Caco-2 (cell line): ENCODE data around the gene GATAD2B. TPM values are rescaled to one million over a fixed set of nuclear protein-coding genes. Genes with fewer than 3 reads are reported as not detected.

Experiments
- BruUV-seq: library from RNA; stranded (reverse); fragments of 400-500 nt; replicated peaks from 2 replicates; lab custom pipeline; 2021; lab: Mats Ljungman, UMichigan
- CTCF ChIA-PET: fragments of 300-600 bp; sonication (Branson Sonifier 250); formaldehyde crosslinking; loops from one replicate; lab custom pipeline; 2022; ENCODE audit warnings: antibody characterized with exemption; lab: Charles Lee
- POLR2A ChIA-PET: fragments of 300-600 bp; sonication (Branson Sonifier 250); formaldehyde crosslinking; loops from one replicate; lab custom pipeline; 2022; ENCODE audit warnings: antibody characterized with exemption; lab: Charles Lee
- DNase-seq, 2 experiments: peaks; one replicate each; pipeline versions ENCODE4 v3.0.0 to v3.0.0-alpha.2; 2020 to 2022
- H3K27me3 ChIP-seq: replicated peaks from 2 replicates; pipeline ENCODE4 v1.6.0; 2011; ENCODE audit warnings: low read length; ENCODE audit not compliant: control insufficient read depth, insufficient read depth
- H3K36me3 ChIP-seq: 2 replicates; pipeline ENCODE4 v1.5.1; 2011; ENCODE audit warnings: low read length; ENCODE audit not compliant: control insufficient read depth, insufficient read depth
- H3K4me1 ChIP-seq: fragments of 250-450 bp; sonication (Bioruptor Pico); 2 replicates; pipeline ENCODE4 v1.5.1; 2020; ENCODE audit warnings: mild to moderate bottlenecking
- H3K4me3 ChIP-seq: 2 replicates; pipeline ENCODE4 v1.5.1; 2011; ENCODE audit warnings: low read depth, mild to moderate bottlenecking, control low read depth, low read length
- H3K9me3 ChIP-seq: fragments of 250-450 bp; sonication (Bioruptor Pico); 2 replicates; pipeline ENCODE4 v1.5.1; 2020; ENCODE audit warnings: mild to moderate bottlenecking, moderate library complexity
- H3K27ac Mint-ChIP-seq: one replicate; pipeline ENCODE4 v1.8.0; 2022; ENCODE audit warnings: mixed read lengths; ENCODE audit not compliant: unreplicated experiment
- H3K27me3 Mint-ChIP-seq: one replicate; pipeline ENCODE4 v1.8.0; 2022; ENCODE audit warnings: mixed read lengths; ENCODE audit not compliant: insufficient read depth, unreplicated experiment
- H3K36me3 Mint-ChIP-seq: one replicate; pipeline ENCODE4 v1.8.0; 2022; ENCODE audit warnings: mild to moderate bottlenecking, mixed read lengths; ENCODE audit not compliant: insufficient read depth, unreplicated experiment
- H3K4me1 Mint-ChIP-seq: one replicate; pipeline ENCODE4 v1.8.0; 2022; ENCODE audit warnings: low read depth, mixed read lengths; ENCODE audit not compliant: unreplicated experiment
- H3K4me3 Mint-ChIP-seq: one replicate; pipeline ENCODE4 v1.8.0; 2022; ENCODE audit warnings: mild to moderate bottlenecking, moderate library complexity, mixed read lengths; ENCODE audit not compliant: unreplicated experiment
- H3K9me3 Mint-ChIP-seq: one replicate; pipeline ENCODE4 v1.8.0; 2022; ENCODE audit warnings: mixed read lengths; ENCODE audit not compliant: unreplicated experiment
- CTCF ChIP-seq, 2 experiments: fragments of 200-600 bp in 1 of 2; IDR thresholded peaks; 1 replicate in 1 of 2; 2 replicates in 1 of 2; pipeline versions ENCODE4 v1.5.1 to v1.8.0; 2011 to 2022; ENCODE audit warnings: antibody characterized with exemption in 1 of 2, control low read depth in 1 of 2, inconsistent platforms in 1 of 2, low read depth in 1 of 2, low read length in 1 of 2, mild to moderate bottlenecking in 1 of 2, moderate library complexity in 1 of 2; ENCODE audit not compliant: insufficient read depth in 1 of 2, severe bottlenecking in 1 of 2, unreplicated experiment in 1 of 2
- intact Hi-C: fragments of 100-400 bp; cut with micrococcal nuclease; formaldehyde crosslinking; loops from one replicate; pipeline ENCODE4 v1.10.0; 2022; ENCODE audit not compliant: unreplicated experiment
- total RNA-seq: library from RNA; stranded (reverse); gene quantifications from 2 replicates; pipeline ENCODE4 v1.2.3, GENCODE V29; 2022

Gene GATAD2B
- total RNA-seq, 1 experiment from 2014 or later, result 38.0 TPM

DNA sequence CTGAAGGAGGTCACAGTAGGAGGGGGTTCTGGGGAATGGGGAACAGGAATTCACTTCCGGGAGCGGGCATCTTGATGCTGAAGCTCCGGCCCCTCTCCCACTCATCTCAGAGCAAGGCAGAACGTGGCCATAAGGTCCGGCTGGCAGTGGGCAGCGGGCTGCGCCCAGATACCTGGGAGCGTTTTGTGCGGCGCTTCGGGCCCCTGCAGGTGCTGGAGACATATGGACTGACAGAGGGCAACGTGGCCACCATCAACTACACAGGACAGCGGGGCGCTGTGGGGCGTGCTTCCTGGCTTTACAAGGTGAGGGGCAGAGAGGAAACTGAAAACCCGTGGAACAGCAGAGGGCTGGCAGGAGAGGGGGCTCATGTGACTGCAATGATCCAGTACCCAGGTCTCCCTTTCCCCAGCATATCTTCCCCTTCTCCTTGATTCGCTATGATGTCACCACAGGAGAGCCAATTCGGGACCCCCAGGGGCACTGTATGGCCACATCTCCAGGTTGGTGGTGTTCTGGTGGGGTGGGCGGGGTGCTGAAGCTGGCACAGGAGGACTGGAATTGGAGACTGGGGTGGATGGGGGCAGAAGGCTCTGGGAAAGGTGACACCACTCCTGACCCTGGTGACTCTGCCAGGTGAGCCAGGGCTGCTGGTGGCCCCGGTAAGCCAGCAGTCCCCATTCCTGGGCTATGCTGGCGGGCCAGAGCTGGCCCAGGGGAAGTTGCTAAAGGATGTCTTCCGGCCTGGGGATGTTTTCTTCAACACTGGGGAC lies 144.5 kb downstream of the GATAD2B start:
- DNase-seq, result no peak
- intact Hi-C loops, result loop anchor here (10.0 kb wide), 1 partner anchor 263 kb away; no protein-coding TSS in a partner anchor
- Histone ChIP-seq H3K4me3 (no peak overlapping the region), H3K4me1 (peaks cover 11% of the 10 kb centered on the region), H3K36me3 (peaks cover 1% of the 10 kb centered on the region; the same call in 1 of the 2 replicates), H3K27me3 (no peaks in the 10 kb centered on the region), H3K9me3 (no peaks in the 10 kb centered on the region)
- Mint-ChIP-seq H3K27ac (no peak overlapping the region), H3K4me1 (no peaks in the 10 kb centered on the region), H3K9me3 (no peaks in the 10 kb centered on the region), H3K36me3 (peaks cover 29% of the 10 kb centered on the region), H3K4me3 (no peak overlapping the region), H3K27me3 (no peaks in the 10 kb centered on the region)
- ChIA-PET POLR2A (no interaction called here), CTCF (no interaction called here)
- no TSS peak for BruUV-seq
- no peak for TF ChIP-seq CTCF (IDR thresholded peaks at IDR 0.05; ENCODE audit: insufficient read depth in 1 of 2, low read depth in 1 of 2, low read length in 1 of 2, severe bottlenecking in 1 of 2, unreplicated experiment in 1 of 2)

DNA sequence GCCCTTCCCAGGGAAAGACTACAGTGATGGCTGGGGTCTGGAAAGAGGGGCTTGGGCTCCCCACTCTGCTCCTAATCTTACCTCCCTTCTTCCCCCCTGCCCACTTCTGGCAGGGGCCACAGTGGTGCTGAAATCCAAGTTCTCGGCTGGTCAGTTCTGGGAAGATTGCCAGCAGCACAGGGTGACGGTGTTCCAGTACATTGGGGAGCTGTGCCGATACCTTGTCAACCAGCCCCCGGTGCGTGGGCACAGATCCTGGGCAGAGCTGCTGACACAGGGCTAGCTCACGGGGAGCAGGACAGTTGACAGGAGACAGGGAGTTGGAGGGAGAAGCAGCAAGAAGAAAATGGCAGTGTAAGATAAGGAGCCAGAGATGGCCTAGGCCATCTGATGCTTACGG lies 145.1 kb downstream of the GATAD2B start:
- ChIA-PET CTCF (no interaction called here), POLR2A (no interaction called here)
- Histone ChIP-seq H3K9me3 (no peaks in the 10 kb centered on the region), H3K36me3 (peaks cover 1% of the 10 kb centered on the region; the same call in 1 of the 2 replicates), H3K27me3 (no peaks in the 10 kb centered on the region), H3K4me3 (no peak overlapping the region), H3K4me1 (peaks cover 11% of the 10 kb centered on the region)
- H3K36me3 Mint-ChIP-seq, result peaks cover 28% of the 10 kb centered on the region
- H3K27ac Mint-ChIP-seq, result no peak overlapping the region
- H3K9me3 Mint-ChIP-seq, result no peaks in the 10 kb centered on the region
- no peak for DNase-seq
- H3K4me1 Mint-ChIP-seq, result no peaks in the 10 kb centered on the region
- intact Hi-C loops, result loop anchor here (10.0 kb wide), 1 partner anchor 263 kb away; no protein-coding TSS in a partner anchor
- no peak for TF ChIP-seq CTCF (IDR thresholded peaks at IDR 0.05; ENCODE audit: insufficient read depth in 1 of 2, low read depth in 1 of 2, low read length in 1 of 2, severe bottlenecking in 1 of 2, unreplicated experiment in 1 of 2)
- no TSS peak for BruUV-seq
- H3K4me3 Mint-ChIP-seq, result no peak overlapping the region
- H3K27me3 Mint-ChIP-seq, result no peaks in the 10 kb centered on the region

DNA sequence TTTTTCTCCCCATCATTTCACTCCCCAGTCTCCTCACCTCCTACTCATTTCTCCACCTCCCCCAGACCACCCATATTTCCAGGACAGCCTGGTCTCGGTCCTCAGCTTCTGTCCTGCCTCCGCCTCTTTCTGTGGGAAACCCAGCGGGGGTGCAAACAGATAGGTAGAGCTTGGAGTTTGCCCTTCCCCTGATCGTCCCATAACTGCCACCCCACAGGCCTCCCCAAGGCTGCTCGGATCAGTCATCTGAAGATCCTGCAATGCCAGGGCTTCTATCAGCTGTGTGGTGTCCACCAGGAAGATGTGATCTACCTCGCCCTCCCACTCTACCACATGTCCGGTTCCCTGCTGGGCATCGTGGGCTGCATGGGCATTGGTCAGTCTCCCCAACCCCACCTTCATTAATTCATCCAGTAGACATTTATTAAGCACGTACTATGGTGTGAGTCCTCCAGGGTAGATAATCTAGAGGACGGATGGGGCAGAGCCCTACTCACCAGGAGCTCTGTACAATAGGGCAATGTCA lies 145.9 kb downstream of the GATAD2B start:
- no TSS peak for BruUV-seq
- H3K9me3 Mint-ChIP-seq, result no peaks in the 10 kb centered on the region
- peaks cover 1% of the 10 kb centered on the region; the same call in 1 of the 2 replicates for H3K36me3 ChIP-seq
- CTCF ChIA-PET, result interaction anchor here (2.4 kb wide), 1 partner anchor 99 kb away, joined by 6 read pairs; no protein-coding TSS in a partner anchor
- POLR2A ChIA-PET, result no interaction called here
- no peak overlapping the region for H3K27ac Mint-ChIP-seq
- H3K27me3 Mint-ChIP-seq, result no peaks in the 10 kb centered on the region
- H3K4me3 Mint-ChIP-seq, result peak overlapping the region; percentile 82
- no peak for TF ChIP-seq CTCF (IDR thresholded peaks at IDR 0.05; ENCODE audit: insufficient read depth in 1 of 2, low read depth in 1 of 2, low read length in 1 of 2, severe bottlenecking in 1 of 2, unreplicated experiment in 1 of 2)
- DNase-seq, result no peak
- intact Hi-C loops, result loop anchor here (10.0 kb wide), 1 partner anchor 262 kb away; no protein-coding TSS in a partner anchor
- no peaks in the 10 kb centered on the region for H3K4me1 Mint-ChIP-seq
- peaks cover 28% of the 10 kb centered on the region for H3K36me3 Mint-ChIP-seq
- no peaks in the 10 kb centered on the region for H3K27me3 ChIP-seq
- H3K4me3 ChIP-seq, result no peak overlapping the region
- H3K4me1 ChIP-seq, result peaks cover 11% of the 10 kb centered on the region
- H3K9me3 ChIP-seq, result no peaks in the 10 kb centered on the region
